Brain microvascular endothelial cell (primary cell): Measurements from ENCODE around the gene MICA.
A peak's percentile ranks its signal among the peaks of the same experiment; 100 is the strongest.
"Not testable (repeated sequence)": the region's sequence is repeated elsewhere in the genome, so short reads cannot be mapped to it uniquely, and the experiment has no call there.

ENCODE experiments used
- DNase-seq: peaks from one replicate; pipeline ENCODE4 v3.0.0-alpha.2; 2020
- H3K27ac ChIP-seq: fragments of 250-450 bp; sonication (Bioruptor Pico); 2 replicates; pipeline ENCODE4 v1.5.1; 2020; ENCODE audit warnings: mild to moderate bottlenecking, moderate library complexity
- H3K27me3 ChIP-seq: fragments of 250-450 bp; sonication (Bioruptor Pico); replicated peaks from 2 replicates; pipeline ENCODE4 v1.5.1; 2020; ENCODE audit warnings: mild to moderate bottlenecking
- H3K36me3 ChIP-seq: fragments of 250-450 bp; sonication (Bioruptor Pico); replicated peaks from 2 replicates; pipeline ENCODE4 v1.5.1; 2020; ENCODE audit warnings: mild to moderate bottlenecking
- H3K4me3 ChIP-seq: 2 replicates; pipeline ENCODE4 v1.5.1; 2011; ENCODE audit warnings: low read depth, mild to moderate bottlenecking, control low read depth, low read length, moderate library complexity
- in situ Hi-C: cut with HindIII; loops from 2 replicates; pipeline ENCODE4 v1.10.0; 2017; ENCODE audit warnings: low sequenced_read_pairs, low pct_ligation_motif_present
- TF ChIP-seq, protein P1 (sequence below): IDR thresholded peaks from 2 replicates; pipeline ENCODE4 v1.5.1; 2011; ENCODE audit warnings: low read depth, mild to moderate bottlenecking, moderate library complexity, low read length, control low read depth, inconsistent platforms; ENCODE audit errors: missing control alignments

Gene MICA

DNA sequence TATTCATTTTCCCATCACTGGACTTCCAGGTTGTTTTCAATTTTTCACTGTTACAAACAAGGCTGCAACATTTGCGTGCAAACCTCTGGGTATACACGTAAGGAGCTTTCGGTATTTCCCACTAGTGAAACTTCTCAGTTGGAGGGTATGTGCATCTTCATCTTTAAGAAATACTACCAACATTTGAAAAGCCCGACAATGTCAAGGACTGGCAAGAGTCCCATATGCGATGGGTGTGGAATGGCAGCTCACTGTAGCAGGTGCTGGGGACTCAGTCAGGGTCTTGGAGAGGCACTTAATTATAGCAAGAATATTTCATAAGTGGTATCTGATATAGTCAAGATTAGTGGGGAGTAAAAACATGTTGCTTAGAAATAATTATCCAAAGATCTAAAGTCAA, 37.5 kb upstream of the MICA start:
- peaks cover 4% of the 10 kb centered on the region for H3K27me3 ChIP-seq
- no peak overlapping the region for H3K4me3 ChIP-seq
- no peak overlapping the region for H3K27ac ChIP-seq
- TF ChIP-seq, protein P1, sequence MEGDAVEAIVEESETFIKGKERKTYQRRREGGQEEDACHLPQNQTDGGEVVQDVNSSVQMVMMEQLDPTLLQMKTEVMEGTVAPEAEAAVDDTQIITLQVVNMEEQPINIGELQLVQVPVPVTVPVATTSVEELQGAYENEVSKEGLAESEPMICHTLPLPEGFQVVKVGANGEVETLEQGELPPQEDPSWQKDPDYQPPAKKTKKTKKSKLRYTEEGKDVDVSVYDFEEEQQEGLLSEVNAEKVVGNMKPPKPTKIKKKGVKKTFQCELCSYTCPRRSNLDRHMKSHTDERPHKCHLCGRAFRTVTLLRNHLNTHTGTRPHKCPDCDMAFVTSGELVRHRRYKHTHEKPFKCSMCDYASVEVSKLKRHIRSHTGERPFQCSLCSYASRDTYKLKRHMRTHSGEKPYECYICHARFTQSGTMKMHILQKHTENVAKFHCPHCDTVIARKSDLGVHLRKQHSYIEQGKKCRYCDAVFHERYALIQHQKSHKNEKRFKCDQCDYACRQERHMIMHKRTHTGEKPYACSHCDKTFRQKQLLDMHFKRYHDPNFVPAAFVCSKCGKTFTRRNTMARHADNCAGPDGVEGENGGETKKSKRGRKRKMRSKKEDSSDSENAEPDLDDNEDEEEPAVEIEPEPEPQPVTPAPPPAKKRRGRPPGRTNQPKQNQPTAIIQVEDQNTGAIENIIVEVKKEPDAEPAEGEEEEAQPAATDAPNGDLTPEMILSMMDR: no peak
- no peak for DNase-seq
- H3K36me3 ChIP-seq: no peaks in the 10 kb centered on the region
- in situ Hi-C loops: no loop called here

DNA sequence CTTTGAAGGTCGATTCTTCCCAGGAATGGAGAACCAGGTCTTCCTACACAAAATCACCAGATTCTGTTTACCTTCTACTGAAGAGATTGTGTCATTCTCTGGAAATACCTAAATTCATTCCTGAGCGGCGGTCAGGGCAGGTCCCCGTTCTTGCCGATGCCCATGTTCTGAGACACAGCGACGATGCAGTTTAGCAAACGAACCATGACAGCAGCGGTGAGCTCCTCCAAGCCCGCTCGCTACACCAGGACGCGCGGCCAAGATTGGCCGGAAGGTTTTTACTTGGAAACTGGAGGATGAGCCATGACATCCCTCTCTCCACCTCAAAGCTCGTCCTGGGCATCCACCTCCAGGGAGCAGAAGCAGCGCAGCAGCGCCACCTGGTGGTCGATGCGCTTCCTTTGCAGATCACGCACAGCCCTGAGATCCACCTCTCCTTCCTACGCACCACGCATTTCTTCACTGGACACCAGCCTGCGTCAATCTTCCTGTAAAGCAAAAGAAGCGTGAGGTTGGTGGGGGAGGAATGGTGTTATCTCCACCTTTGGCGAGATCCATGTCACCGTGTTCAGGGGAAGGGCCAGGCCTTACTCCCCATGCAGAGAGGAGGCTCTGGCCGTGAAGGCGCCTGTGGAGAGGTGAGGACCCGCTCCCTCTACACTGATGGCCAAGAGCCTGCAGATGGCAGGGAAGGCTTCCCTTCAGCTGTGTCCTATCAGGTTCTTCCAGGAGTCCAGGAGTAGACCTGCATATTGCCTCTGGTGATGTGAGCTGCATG, 36.5 kb upstream of the MICA start:
- Histone ChIP-seq H3K4me3 (no peak overlapping the region), H3K36me3 (no peaks in the 10 kb centered on the region), H3K27ac (no peak overlapping the region), H3K27me3 (peaks cover 4% of the 10 kb centered on the region)
- peak; percentile 72 for DNase-seq
- in situ Hi-C loops: no loop called here
- TF ChIP-seq, protein P1: peak; percentile 96

DNA sequence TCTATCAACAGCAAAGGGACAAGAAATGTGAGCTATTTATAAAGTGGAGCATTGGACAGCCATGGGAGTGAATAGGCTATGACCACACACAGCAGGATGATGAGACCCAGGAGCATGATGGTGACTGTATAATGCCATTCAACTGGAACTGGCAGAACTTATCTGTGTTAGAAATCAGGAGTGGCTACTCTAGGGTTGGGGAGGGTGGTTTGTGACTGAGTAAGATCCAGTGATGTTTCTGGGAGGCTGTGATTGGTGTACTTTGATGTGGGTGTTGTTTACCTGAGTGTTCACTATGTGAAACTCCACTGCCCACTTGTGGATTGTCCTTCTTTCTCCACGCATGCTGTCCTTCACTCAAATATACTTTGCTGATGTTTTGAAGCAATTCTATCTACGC, 34.9 kb upstream of the MICA start:
- no peak for DNase-seq
- Histone ChIP-seq H3K27me3 (peaks cover 4% of the 10 kb centered on the region), H3K36me3 (no peaks in the 10 kb centered on the region), H3K27ac (no peak overlapping the region), H3K4me3 (no peak overlapping the region)
- TF ChIP-seq, protein P1: no peak
- in situ Hi-C loops: no loop called here

DNA sequence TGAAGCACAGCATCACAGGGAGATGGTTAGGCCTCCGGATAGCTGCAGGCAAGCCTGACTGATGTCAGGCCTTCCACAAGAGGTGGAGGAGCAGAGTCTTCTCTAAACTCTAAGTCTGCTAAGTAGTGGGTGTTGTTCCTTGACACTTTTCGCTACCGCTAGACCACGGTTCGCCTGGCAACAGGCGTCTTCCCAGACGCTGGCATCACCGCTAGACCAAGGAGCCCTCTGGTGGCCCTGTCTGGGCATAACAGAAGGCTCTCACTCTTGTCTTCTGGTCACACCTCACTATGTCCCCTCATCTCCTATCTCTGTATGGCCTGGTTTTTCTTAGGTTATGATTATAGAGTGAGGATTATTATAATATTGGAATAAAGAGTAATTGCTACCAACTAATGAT, 29.3 kb upstream of the MICA start:
- H3K4me3 ChIP-seq, DNase-seq, H3K27ac ChIP-seq, in situ Hi-C loops, H3K27me3 ChIP-seq, H3K36me3 ChIP-seq: not testable (repeated sequence)

DNA sequence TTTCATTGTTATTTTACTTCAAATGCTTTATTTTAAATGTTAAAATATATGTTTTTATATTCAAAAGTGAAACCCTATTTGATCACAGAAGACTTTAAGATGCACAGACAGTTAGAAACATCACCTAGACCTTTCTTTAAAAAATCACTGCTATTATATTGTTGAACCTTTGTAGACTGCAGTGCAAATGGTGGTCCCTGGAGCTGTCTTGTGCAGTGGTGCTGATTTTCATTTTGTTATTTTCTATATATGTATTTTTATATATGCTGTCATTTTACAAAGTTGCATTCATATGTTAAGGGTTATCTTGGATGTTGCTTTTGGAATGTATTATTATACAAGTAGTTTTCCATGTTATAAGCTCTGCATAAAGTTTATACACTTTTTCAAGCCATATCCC, 27.7 kb upstream of the MICA start:
- in situ Hi-C loops: no loop called here
- peaks cover 6% of the 10 kb centered on the region for H3K27me3 ChIP-seq
- no peak overlapping the region for H3K27ac ChIP-seq
- DNase-seq: no peak
- no peak overlapping the region for H3K4me3 ChIP-seq
- TF ChIP-seq, protein P1: no peak
- no peaks in the 10 kb centered on the region for H3K36me3 ChIP-seq

DNA sequence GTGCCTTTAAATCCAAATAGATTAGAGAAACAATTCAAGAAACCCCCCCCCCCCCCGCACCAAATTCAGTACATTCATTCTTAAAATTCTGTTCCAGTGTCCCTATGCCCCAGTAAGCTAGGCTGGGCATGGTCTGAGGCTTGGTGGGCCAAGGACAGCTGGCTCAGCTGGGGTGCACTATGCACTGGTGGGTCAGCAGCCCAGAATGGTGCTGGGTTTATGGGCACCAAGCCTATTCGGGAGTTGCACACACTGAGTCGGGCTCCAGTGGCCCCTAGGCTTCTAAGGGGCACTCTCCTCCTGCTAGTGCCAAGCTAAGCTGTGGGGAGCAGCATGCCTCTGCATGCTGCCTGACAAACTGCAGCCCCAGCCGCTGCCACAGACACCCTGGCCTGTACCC, 26.4 kb upstream of the MICA start:
- Histone ChIP-seq H3K27ac (no peak overlapping the region), H3K36me3 (no peaks in the 10 kb centered on the region), H3K27me3 (peaks cover 8% of the 10 kb centered on the region), H3K4me3 (no peak overlapping the region)
- in situ Hi-C loops: no loop called here
- DNase-seq: no peak
- TF ChIP-seq, protein P1: no peak
